OCI-LY1 (cell line): Measurements from ENCODE around the gene TMEM151A.

Experiments used
- H2AFZ ChIP-seq: fragments of 200-600 bp; sonication (generic), shearing (Covaris generic); 2 replicates; pipeline ENCODE4 v1.6.0; 2014; ENCODE audit warnings: antibody characterized with exemption, mild to moderate bottlenecking, low read length
- H3F3A ChIP-seq: fragments of 200-600 bp; sonication (generic), shearing (Covaris generic); 2 replicates; pipeline ENCODE4 v1.6.0; 2014; ENCODE audit warnings: mild to moderate bottlenecking, antibody characterized with exemption, low read length, moderate library complexity; ENCODE audit not compliant: insufficient read depth
- H3K27ac ChIP-seq: fragments of 200-600 bp; sonication (generic); 2 replicates; pipeline ENCODE4 v1.5.1; 2014; ENCODE audit warnings: low read length, mixed run types, mild to moderate bottlenecking, low read depth; ENCODE audit not compliant: poor library complexity, severe bottlenecking
- H3K27me3 ChIP-seq: fragments of 200-600 bp; sonication (generic); 2 replicates; pipeline ENCODE4 v1.6.0; 2014; ENCODE audit warnings: antibody characterized with exemption, mild to moderate bottlenecking, low read length, moderate library complexity; ENCODE audit not compliant: insufficient read depth
- H3K36me3 ChIP-seq: fragments of 200-600 bp; sonication (generic); 2 replicates; pipeline ENCODE4 v1.6.1; 2014; ENCODE audit warnings: mild to moderate bottlenecking, antibody characterized with exemption, low read length, moderate library complexity, mixed read lengths; ENCODE audit not compliant: insufficient read depth
- H3K4me1 ChIP-seq: fragments of 200-600 bp; sonication (generic); 2 replicates; pipeline ENCODE4 v1.5.1; 2014; ENCODE audit warnings: mild to moderate bottlenecking, low read length, moderate library complexity; ENCODE audit not compliant: insufficient read depth, severe bottlenecking
- H3K4me2 ChIP-seq: fragments of 200-600 bp; sonication (generic), shearing (Covaris generic); 2 replicates; pipeline ENCODE4 v1.6.1; 2014; ENCODE audit warnings: low read length
- H3K4me3 ChIP-seq: fragments of 200-600 bp; sonication (generic); 2 replicates; pipeline ENCODE4 v1.5.1; 2014; ENCODE audit warnings: low read length, low read depth, mild to moderate bottlenecking, mixed read lengths; ENCODE audit not compliant: poor library complexity, severe bottlenecking
- H3K79me2 ChIP-seq: fragments of 200-600 bp; shearing (Covaris generic); 2 replicates; pipeline ENCODE4 v1.6.1; 2016; ENCODE audit warnings: mixed run types, low read length, mixed read lengths; ENCODE audit not compliant: insufficient read depth
- H3K9ac ChIP-seq: fragments of 200-600 bp; sonication (generic), shearing (Covaris generic); 2 replicates; pipeline ENCODE4 v1.6.1; 2014; ENCODE audit warnings: mild to moderate bottlenecking, low read length, mixed read lengths
- H3K9me2 ChIP-seq: fragments of 200-600 bp; sonication (generic), shearing (Covaris generic); 2 replicates; pipeline ENCODE4 v1.6.1; 2014; ENCODE audit warnings: low read depth, mild to moderate bottlenecking, low read length, mixed read lengths
- H3K9me3 ChIP-seq: fragments of 200-600 bp; shearing (Covaris generic); 2 replicates; pipeline ENCODE4 v1.6.1; 2014; ENCODE audit warnings: low read length, mixed read lengths
- H4K20me1 ChIP-seq: fragments of 200-600 bp; sonication (generic), shearing (Covaris generic); 2 replicates; pipeline ENCODE4 v1.6.0; 2016; ENCODE audit warnings: mild to moderate bottlenecking, low read length; ENCODE audit not compliant: insufficient read depth
- CTCF ChIP-seq: fragments of 200-600 bp; sonication (generic), shearing (Covaris generic); IDR thresholded peaks from 2 replicates; pipeline ENCODE4 v1.5.1; 2017; ENCODE audit warnings: mild to moderate bottlenecking, antibody characterized with exemption, low read length, moderate library complexity, mixed read lengths
- EZH2 ChIP-seq: fragments of 200-600 bp; sonication (generic), shearing (Covaris generic); IDR thresholded peaks from 2 replicates; pipeline ENCODE4 v1.8.0; 2017; ENCODE audit warnings: borderline replicate concordance, mixed run types, mild to moderate bottlenecking, antibody characterized with exemption, low read length, moderate library complexity, mixed read lengths

The TMEM151A gene

GRCh38 chr11:66247295-66247694 is 44.4 kb upstream of the TMEM151A start:
- TF ChIP-seq CTCF: no peak
- no peak for TF ChIP-seq EZH2
- Histone ChIP-seq H2AFZ (no peak overlapping the region), H3K36me3 (peaks cover 43% of the 10 kb centered on the region), H3K27me3 (no peaks in the 10 kb centered on the region), H3K4me2 (no peak overlapping the region), H3K4me1 (peaks cover 5% of the 10 kb centered on the region), H3K4me3 (no peak overlapping the region), H3K27ac (no peak overlapping the region), H3F3A (no peaks in the 10 kb centered on the region), H3K9me3 (no peaks in the 10 kb centered on the region), H3K9ac (no peak overlapping the region), H3K79me2 (no peaks in the 10 kb centered on the region), H4K20me1 (no peaks in the 10 kb centered on the region), H3K9me2 (no peaks in the 10 kb centered on the region)

GRCh38 chr11:66247801-66248200 is 43.9 kb upstream of the TMEM151A start:
- Histone ChIP-seq H3K4me3 (no peak overlapping the region), H3K4me2 (no peak overlapping the region), H3K79me2 (no peaks in the 10 kb centered on the region), H2AFZ (no peak overlapping the region), H3K9me3 (no peaks in the 10 kb centered on the region), H3K9ac (no peak overlapping the region), H3K4me1 (no peaks in the 10 kb centered on the region), H3K9me2 (no peaks in the 10 kb centered on the region), H3F3A (no peaks in the 10 kb centered on the region), H3K27ac (no peak overlapping the region), H4K20me1 (no peaks in the 10 kb centered on the region), H3K27me3 (no peaks in the 10 kb centered on the region), H3K36me3 (peaks cover 38% of the 10 kb centered on the region)
- TF ChIP-seq EZH2 (no peak), CTCF (no peak)

- Histone ChIP-seq H4K20me1 (no peaks in the 10 kb centered on the region), H3K4me2 (no peak overlapping the region), H3K27ac (no peak overlapping the region), H3K4me3 (no peak overlapping the region), H3K4me1 (no peaks in the 10 kb centered on the region), H2AFZ (no peak overlapping the region), H3K9me3 (no peaks in the 10 kb centered on the region), H3K79me2 (no peaks in the 10 kb centered on the region), H3K36me3 (peaks cover 31% of the 10 kb centered on the region), H3K9ac (no peak overlapping the region), H3K27me3 (no peaks in the 10 kb centered on the region), H3K9me2 (no peaks in the 10 kb centered on the region), H3F3A (no peaks in the 10 kb centered on the region)
- TF ChIP-seq EZH2 (no peak), CTCF (no peak)
These were observed 42.8 kb upstream of the TMEM151A start for GRCh38 chr11:66248903-66249302.
